IMR-90 (cell line): Measurements from ENCODE around the gene FAM111A. TPM values are rescaled to one million over a fixed set of nuclear protein-coding genes. Genes with fewer than 3 reads are reported as not detected.

Experiments used
- ATAC-seq: fragments of 200-7000 bp; cut with Tn5 transposase; 2 replicates; pipeline ENCODE4 v1.9.1; 2020; ENCODE audit warnings: low read depth, mild to moderate bottlenecking, moderate library complexity
- BruUV-seq: library from RNA; stranded (reverse); fragments of 400-500 nt; replicated peaks from 2 replicates; lab custom pipeline; 2021; lab: Mats Ljungman, UMichigan
- CTCF ChIA-PET: fragments of 300-600 bp; formaldehyde crosslinking; extraction: SDS; loops from one replicate; lab custom pipeline; 2021; ENCODE audit warnings: antibody characterized with exemption; lab: Yijun Ruan, JAX
- POLR2A ChIA-PET: fragments of 300-600 bp; sonication (Branson Sonifier 250); formaldehyde crosslinking; loops from one replicate; lab custom pipeline; 2022; ENCODE audit warnings: antibody characterized with exemption; ENCODE audit not compliant: unreplicated experiment; lab: Charles Lee
- DNase-seq: peaks from one replicate; pipeline ENCODE4 v3.0.0; 2013
- H2AFZ ChIP-seq: replicated peaks from 2 replicates; pipeline ENCODE3; 2013; ENCODE audit warnings: low read length, mild to moderate bottlenecking; ENCODE audit not compliant: poor library complexity
- H2AK5ac ChIP-seq: 2 replicates; pipeline ENCODE4 v1.6.1; 2013; ENCODE audit warnings: low read depth, low read length, inconsistent platforms
- H2AK9ac ChIP-seq: replicated peaks from 2 replicates; pipeline ENCODE3; 2013; ENCODE audit warnings: mild to moderate bottlenecking, low read depth, low read length, moderate library complexity; ENCODE audit not compliant: poor library complexity
- H2BK120ac ChIP-seq: 2 replicates; pipeline ENCODE4 v1.6.1; 2013; ENCODE audit warnings: low read depth, low read length, inconsistent platforms
- H2BK15ac ChIP-seq: 3 replicates; pipeline ENCODE4 v1.6.1; 2013; ENCODE audit warnings: low read depth, low read length, inconsistent platforms
- H2BK20ac ChIP-seq: 2 replicates; pipeline ENCODE4 v1.6.1; 2013; ENCODE audit warnings: low read depth, mild to moderate bottlenecking, inconsistent platforms, low read length, moderate library complexity
- H2BK5ac ChIP-seq: 2 replicates; pipeline ENCODE4 v1.6.1; 2013; ENCODE audit warnings: mild to moderate bottlenecking, low read depth, low read length, inconsistent platforms; ENCODE audit not compliant: poor library complexity, severe bottlenecking
- H3K14ac ChIP-seq: replicated peaks from 2 replicates; pipeline ENCODE4 v1.6.1; 2013; ENCODE audit warnings: low read depth, low read length, inconsistent platforms
- H3K18ac ChIP-seq: 2 replicates; pipeline ENCODE4 v1.6.1; 2013; ENCODE audit warnings: low read depth, low read length, control low read depth
- H3K23ac ChIP-seq: 2 replicates; pipeline ENCODE4 v1.6.1; 2013; ENCODE audit warnings: low read depth, low read length, inconsistent platforms
- H3K27ac ChIP-seq: 2 replicates; pipeline ENCODE4 v1.5.1; 2013; ENCODE audit warnings: mild to moderate bottlenecking, control low read depth, low read length; ENCODE audit not compliant: insufficient read depth
- H3K27me3 ChIP-seq: 2 replicates; pipeline ENCODE4 v1.6.1; 2013; ENCODE audit warnings: low read length; ENCODE audit not compliant: control insufficient read depth, insufficient read depth
- H3K36me3 ChIP-seq: 2 replicates; pipeline ENCODE4 v1.6.1; 2013; ENCODE audit warnings: low read length, mixed read lengths; ENCODE audit not compliant: control insufficient read depth, insufficient read depth
- H3K4ac ChIP-seq: 2 replicates; pipeline ENCODE4 v1.6.1; 2013; ENCODE audit warnings: low read depth, low read length, inconsistent platforms
- H3K4me1 ChIP-seq: 2 replicates; pipeline ENCODE4 v1.6.1; 2013; ENCODE audit warnings: low read length, mixed read lengths; ENCODE audit not compliant: control insufficient read depth, insufficient read depth
- H3K4me2 ChIP-seq: 2 replicates; pipeline ENCODE4 v1.6.1; 2013; ENCODE audit warnings: low read depth, mild to moderate bottlenecking, control low read depth, low read length, moderate library complexity
- H3K4me3 ChIP-seq: 2 replicates; pipeline ENCODE4 v1.5.1; 2013; ENCODE audit warnings: low read depth, mild to moderate bottlenecking, control low read depth, low read length, moderate library complexity; ENCODE audit not compliant: insufficient read depth
- H3K56ac ChIP-seq: 2 replicates; pipeline ENCODE4 v1.6.1; 2013; ENCODE audit warnings: low read length, inconsistent platforms; ENCODE audit not compliant: insufficient read depth; ENCODE audit errors: extremely low read depth
- H3K79me1 ChIP-seq, 2 experiments: 2 replicates each; pipeline ENCODE4 v1.6.1; 2013; ENCODE audit warnings: low read length in 2 of 2, inconsistent platforms in 1 of 2, low read depth in 1 of 2
- H3K9ac ChIP-seq: 2 replicates; pipeline ENCODE4 v1.6.1; 2013; ENCODE audit warnings: low read depth, low read length, control low read depth
- H3K9me1 ChIP-seq: 2 replicates; pipeline ENCODE4 v1.6.1; 2013; ENCODE audit warnings: low read length, inconsistent platforms; ENCODE audit not compliant: insufficient read depth
- H3K9me3 ChIP-seq: 2 replicates; pipeline ENCODE4 v1.6.1; 2013; ENCODE audit warnings: low read length; ENCODE audit not compliant: control insufficient read depth, insufficient read depth
- H4K20me1 ChIP-seq: 2 replicates; pipeline ENCODE4 v1.6.1; 2013; ENCODE audit warnings: low read length, inconsistent platforms; ENCODE audit not compliant: insufficient read depth
- H4K5ac ChIP-seq: 2 replicates; pipeline ENCODE4 v1.6.1; 2013; ENCODE audit warnings: mild to moderate bottlenecking, low read depth, low read length, control low read depth
- H4K8ac ChIP-seq, 2 experiments: 2 replicates each; pipeline ENCODE4 v1.6.1; 2013; ENCODE audit warnings: low read depth in 2 of 2, low read length in 2 of 2, control low read depth in 1 of 2, inconsistent platforms in 1 of 2
- H4K91ac ChIP-seq: 2 replicates; pipeline ENCODE4 v1.6.1; 2013; ENCODE audit warnings: low read depth, low read length, inconsistent platforms; ENCODE audit not compliant: insufficient read depth
- CHD1 ChIP-seq: IDR thresholded peaks from 2 replicates; pipeline ENCODE4 v1.6.1; 2012; ENCODE audit warnings: low read depth, low read length, improper control_type of control experiment
- MAFK ChIP-seq: IDR thresholded peaks from 2 replicates; pipeline ENCODE4 v1.6.1; 2012; ENCODE audit warnings: low read depth, low read length, improper control_type of control experiment
- RCOR1 ChIP-seq: IDR thresholded peaks from 2 replicates; pipeline ENCODE4 v1.6.1; 2012; ENCODE audit warnings: mild to moderate bottlenecking, low read length, improper control_type of control experiment; ENCODE audit not compliant: insufficient replicate concordance
- WGBS, 2 experiments: methylation state at CpG; one replicate each; pipeline versions ENCODE4 v1.1.5 to v1.1.7; 2013; ENCODE audit warnings: missing lambda C conversion rate in 2 of 2; ENCODE audit not compliant: insufficient read length in 1 of 2; ENCODE audit errors: extremely low coverage in 2 of 2; 5-methylcytosine and 5-hydroxymethylcytosine counted together
- dilution Hi-C: fragments of 300-500 bp; cut with HindIII; formaldehyde crosslinking; loops from one replicate; pipeline ENCODE4 v1.14.3; 2018; ENCODE audit warnings: low sequenced_read_pairs; ENCODE audit not compliant: unreplicated experiment
- in situ Hi-C: fragments of 300-500 bp; cut with MboI; formaldehyde crosslinking; loops from 3 replicates; pipeline ENCODE4 v1.14.3; 2019; ENCODE audit warnings: low sequenced_read_pairs, inconsistent platforms, mixed read lengths
- intact Hi-C: fragments of 100-400 bp; cut with micrococcal nuclease; formaldehyde crosslinking; loops from 2 replicates; pipeline ENCODE4 v1.10.0; 2022
- polyA plus RNA-seq, 3 experiments: library from polyadenylated mRNA; depleted of rRNA; stranded (reverse); fragments of >200 nt; gene quantifications; 2 replicates each; pipeline ENCODE4 v1.2.3, GENCODE V29; 2012; ENCODE audit warnings: low replicate concordance in 1 of 3
- total RNA-seq: library from RNA; depleted of rRNA; stranded (reverse); fragments of >200 nt; gene quantifications from 2 replicates; pipeline ENCODE4 v1.2.3, GENCODE V29; 2012

Gene FAM111A
- total and polyA plus RNA-seq, 2 of the 4 experiments (the other 2 are of a cell fraction), result 19.9 to 36.4 TPM

DNA sequence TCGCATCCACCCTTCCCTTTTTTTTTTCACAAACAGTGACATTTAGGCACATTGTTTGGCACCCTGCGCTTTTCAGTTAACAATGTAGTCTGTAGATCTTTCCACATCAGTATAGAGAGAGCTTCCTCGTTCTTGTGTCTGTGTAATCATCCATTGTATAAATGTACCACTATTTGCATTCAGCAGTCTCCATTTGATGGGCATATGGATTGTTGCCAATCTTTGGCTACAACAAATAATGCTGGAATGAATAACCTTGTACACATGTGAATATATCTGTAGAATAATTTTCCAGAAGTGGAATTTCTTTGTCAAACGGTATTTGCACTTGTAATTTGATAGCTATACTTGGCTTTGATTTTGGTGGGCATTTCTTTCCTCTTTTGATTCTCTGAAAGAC lies 52.9 kb downstream of the FAM111A start:
- H3K14ac ChIP-seq, result no peak overlapping the region
- CTCF ChIA-PET, result interaction anchor here (1.0 kb wide), 1 partner anchor 24 kb away, joined by 4 read pairs; the partner anchor contains the start of gene DTX4
- H3K23ac ChIP-seq, result no peak overlapping the region
- H2BK120ac ChIP-seq, result no peak overlapping the region
- H2AK5ac ChIP-seq, result no peak overlapping the region
- WGBS, 2 experiments, result no CpG with 5 or more reads among the region's 4 CpGs
- H3K4me2 ChIP-seq, result no peak overlapping the region
- H2BK5ac ChIP-seq, result no peak overlapping the region
- H4K91ac ChIP-seq, result no peak overlapping the region
- H4K5ac ChIP-seq, result no peak overlapping the region
- no peak overlapping the region for H3K4ac ChIP-seq
- H4K20me1 ChIP-seq, result no peaks in the 10 kb centered on the region
- no peaks in the 10 kb centered on the region for H3K27me3 ChIP-seq
- no peaks in the 10 kb centered on the region for H3K9me3 ChIP-seq
- H2AK9ac ChIP-seq, result no peak overlapping the region
- ATAC-seq (no peak), DNase-seq (no peak)
- no peak overlapping the region for H3K9ac ChIP-seq
- intact Hi-C loops, result no loop called here
- H3K36me3 ChIP-seq, result peaks cover 45% of the 10 kb centered on the region
- H3K79me1 ChIP-seq, result no peaks in the 10 kb centered on the region
- no TSS peak for BruUV-seq
- H3K27ac ChIP-seq, result no peak overlapping the region
- H3K9me1 ChIP-seq, result peaks cover 8% of the 10 kb centered on the region; the same call in 1 of the 2 replicates
- H2BK20ac ChIP-seq, result no peak overlapping the region
- H2AFZ ChIP-seq, result no peak overlapping the region
- H3K4me1 ChIP-seq, result peaks cover 4% of the 10 kb centered on the region; the same call in 1 of the 2 replicates
- no peak overlapping the region for H2BK15ac ChIP-seq
- TF ChIP-seq RCOR1 (no peak), MAFK (no peak), CHD1 (no peak)
- H3K56ac ChIP-seq, result no peak overlapping the region
- no peak overlapping the region for H3K4me3 ChIP-seq
- H3K18ac ChIP-seq, result no peak overlapping the region
- in situ Hi-C loops, result no loop called here
- dilution Hi-C loops, result no loop called here
- no peak overlapping the region for H4K8ac ChIP-seq
- POLR2A ChIA-PET, result no interaction called here
